GM08714 (cell line): ENCODE data around the gene GSTM2.
A peak's percentile ranks its signal among the peaks of the same experiment; 100 is the strongest.
"Not testable (repeated sequence)": the region's sequence is repeated elsewhere in the genome, so short reads cannot be mapped to it uniquely, and the experiment has no call there.

Experiments used
- H3K4me3 ChIP-seq: fragments of 200-500 bp; sonication (Bioruptor generic); 2 replicates; pipeline ENCODE4 v1.5.1; 2014; ENCODE audit warnings: mild to moderate bottlenecking, low read length, inconsistent platforms
- ZNF274 ChIP-seq: IDR thresholded peaks from 2 replicates; pipeline ENCODE4 v1.6.1; 2012; ENCODE audit warnings: mild to moderate bottlenecking, low read depth, low read length

Gene GSTM2

GRCh38 chr1:109652402-109652801 is 15.5 kb upstream of the GSTM2 start:
- TF ChIP-seq ZNF274: no peak
- no peak overlapping the region for H3K4me3 ChIP-seq

GRCh38 chr1:109653306-109653705 is 14.6 kb upstream of the GSTM2 start:
- H3K4me3 ChIP-seq: no peak overlapping the region
- no peak for TF ChIP-seq ZNF274

GRCh38 chr1:109654519-109654918 is 13.3 kb upstream of the GSTM2 start:
- TF ChIP-seq ZNF274: no peak
- H3K4me3 ChIP-seq: no peak overlapping the region

- peak within 1 kb of the TSS; percentile 70; the same call in 1 of the 2 replicates for H3K4me3 ChIP-seq
- no peak for TF ChIP-seq ZNF274
These were observed 12.0 kb upstream of the GSTM2 start, which contains the start of gene GSTM4 for GRCh38 chr1:109655615-109656519. GSTM4 (plus strand) TSS chr1:109656099; CDS start chr1:109656390, 291 bp downstream.

GRCh38 chr1:109657395-109657794 is 10.5 kb upstream of the GSTM2 start:
- H3K4me3 ChIP-seq: no peak overlapping the region
- TF ChIP-seq ZNF274: no peak

- no peak overlapping the region for H3K4me3 ChIP-seq
- no peak for TF ChIP-seq ZNF274
These were observed 9.9 kb upstream of the GSTM2 start for GRCh38 chr1:109657970-109658369.

- TF ChIP-seq ZNF274: no peak
- H3K4me3 ChIP-seq: no peak overlapping the region
These were observed 9.3 kb upstream of the GSTM2 start for GRCh38 chr1:109658533-109659042.

- TF ChIP-seq ZNF274: no peak
- no peak overlapping the region for H3K4me3 ChIP-seq
These were observed 8.7 kb upstream of the GSTM2 start for GRCh38 chr1:109659145-109659544.

- TF ChIP-seq ZNF274: no peak
- H3K4me3 ChIP-seq: no peak overlapping the region
These were observed 7.7 kb upstream of the GSTM2 start for GRCh38 chr1:109659997-109660690.

GRCh38 chr1:109660691-109661026 is 7.2 kb upstream of the GSTM2 start:
- H3K4me3 ChIP-seq: not testable (repeated sequence)

- H3K4me3 ChIP-seq: no peak overlapping the region
- TF ChIP-seq ZNF274: no peak
These were observed 6.5 kb upstream of the GSTM2 start for GRCh38 chr1:109661391-109661790.

GRCh38 chr1:109664671-109665070 is 3.2 kb upstream of the GSTM2 start:
- no peak overlapping the region for H3K4me3 ChIP-seq
- no peak for TF ChIP-seq ZNF274

GRCh38 chr1:109668123-109668775 is 392 bp downstream of the GSTM2 start:
- TF ChIP-seq ZNF274: no peak
- no peak overlapping the region for H3K4me3 ChIP-seq

- TF ChIP-seq ZNF274: no peak
- no peak overlapping the region for H3K4me3 ChIP-seq
These were observed 1.5 kb downstream of the GSTM2 start for GRCh38 chr1:109669246-109669948.

GRCh38 chr1:109669949-109670302 is 2.1 kb downstream of the GSTM2 start:
- not testable (repeated sequence) for H3K4me3 ChIP-seq
